ENCODE measurements around the gene CPVL. TPM values are rescaled to one million over a fixed set of nuclear protein-coding genes. Genes with fewer than 3 reads are reported as not detected.

Gene CPVL
- total RNA-seq, 4 donors from 2014 or later, result 25.1 to 58.6 (median 38.6) TPM

DNA sequence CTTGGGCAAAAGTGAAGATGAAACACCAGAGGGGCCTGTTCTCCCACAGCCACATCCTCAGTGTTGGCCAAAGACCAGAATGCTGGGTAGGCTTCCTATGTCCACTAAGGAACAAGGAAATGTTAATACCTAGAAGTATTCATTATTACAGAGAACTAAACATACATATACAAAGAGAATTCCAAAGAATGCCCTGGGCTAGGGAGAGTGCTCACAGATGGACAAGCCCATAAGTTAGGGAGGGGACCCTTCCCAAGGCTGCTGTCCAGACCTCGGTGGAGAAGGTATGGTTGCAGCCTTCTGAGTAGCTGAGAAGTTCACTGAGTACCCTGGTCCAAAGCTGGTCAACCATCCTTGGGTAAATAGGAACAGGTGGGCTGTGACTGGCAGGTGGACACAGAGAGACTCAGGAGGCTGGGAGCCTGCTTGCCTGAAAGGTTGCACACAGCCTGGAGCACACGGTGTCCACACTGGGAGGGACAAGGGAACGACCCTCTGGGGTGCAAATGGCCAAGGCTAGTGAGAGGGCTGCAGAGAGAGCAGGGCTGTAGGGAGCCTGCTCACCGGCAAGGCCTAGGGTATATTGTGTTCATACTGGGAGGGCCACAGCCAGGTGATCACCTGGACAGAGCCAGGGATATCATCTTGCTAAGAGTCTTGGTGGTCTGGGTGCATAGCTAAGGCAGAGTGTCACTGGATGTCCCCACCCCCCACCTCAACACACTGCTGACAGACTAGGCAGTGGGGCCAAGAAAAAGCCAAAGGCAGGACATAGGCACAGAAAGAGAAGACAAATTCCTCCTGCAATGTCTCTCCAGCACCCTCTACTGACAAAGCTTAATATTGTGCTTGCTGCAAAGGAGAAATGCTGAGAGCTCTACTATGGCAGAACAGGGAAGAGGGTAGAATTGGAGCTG, 40.3 kb downstream of the CPVL start:
- DNase-seq (ENCODE audit: low spot score) (no peak), ATAC-seq (ENCODE audit: low FRiP score) (peak; percentile 45)
- TF ChIP-seq, protein P1, sequence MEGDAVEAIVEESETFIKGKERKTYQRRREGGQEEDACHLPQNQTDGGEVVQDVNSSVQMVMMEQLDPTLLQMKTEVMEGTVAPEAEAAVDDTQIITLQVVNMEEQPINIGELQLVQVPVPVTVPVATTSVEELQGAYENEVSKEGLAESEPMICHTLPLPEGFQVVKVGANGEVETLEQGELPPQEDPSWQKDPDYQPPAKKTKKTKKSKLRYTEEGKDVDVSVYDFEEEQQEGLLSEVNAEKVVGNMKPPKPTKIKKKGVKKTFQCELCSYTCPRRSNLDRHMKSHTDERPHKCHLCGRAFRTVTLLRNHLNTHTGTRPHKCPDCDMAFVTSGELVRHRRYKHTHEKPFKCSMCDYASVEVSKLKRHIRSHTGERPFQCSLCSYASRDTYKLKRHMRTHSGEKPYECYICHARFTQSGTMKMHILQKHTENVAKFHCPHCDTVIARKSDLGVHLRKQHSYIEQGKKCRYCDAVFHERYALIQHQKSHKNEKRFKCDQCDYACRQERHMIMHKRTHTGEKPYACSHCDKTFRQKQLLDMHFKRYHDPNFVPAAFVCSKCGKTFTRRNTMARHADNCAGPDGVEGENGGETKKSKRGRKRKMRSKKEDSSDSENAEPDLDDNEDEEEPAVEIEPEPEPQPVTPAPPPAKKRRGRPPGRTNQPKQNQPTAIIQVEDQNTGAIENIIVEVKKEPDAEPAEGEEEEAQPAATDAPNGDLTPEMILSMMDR (IDR thresholded peaks at IDR 0.05), result peak in 1 of 3 donors; percentile 27

DNA sequence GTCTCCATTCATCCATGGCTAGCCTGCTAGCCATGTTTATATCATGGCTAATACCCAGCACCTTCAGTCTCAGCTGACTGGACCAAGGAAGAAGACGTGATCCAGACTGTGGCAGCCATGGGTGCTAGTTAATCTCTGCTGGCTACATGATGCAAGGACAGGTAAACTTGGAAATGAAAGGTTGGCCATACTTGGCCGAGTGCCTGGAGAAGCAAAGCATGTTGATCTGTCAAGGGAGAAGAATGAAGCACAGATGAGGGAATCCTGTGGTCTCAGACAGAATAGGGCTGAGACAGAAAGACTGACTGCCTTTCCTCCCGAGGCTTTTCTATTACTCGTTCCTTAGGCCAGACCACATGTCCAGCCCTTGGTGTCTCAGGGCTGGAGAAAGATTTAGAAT, 41.1 kb downstream of the CPVL start:
- no peak for DNase-seq (ENCODE audit: low spot score)
- ATAC-seq (ENCODE audit: low FRiP score), result no peak
- TF ChIP-seq, protein P1 (IDR thresholded peaks at IDR 0.05), result no peak

DNA sequence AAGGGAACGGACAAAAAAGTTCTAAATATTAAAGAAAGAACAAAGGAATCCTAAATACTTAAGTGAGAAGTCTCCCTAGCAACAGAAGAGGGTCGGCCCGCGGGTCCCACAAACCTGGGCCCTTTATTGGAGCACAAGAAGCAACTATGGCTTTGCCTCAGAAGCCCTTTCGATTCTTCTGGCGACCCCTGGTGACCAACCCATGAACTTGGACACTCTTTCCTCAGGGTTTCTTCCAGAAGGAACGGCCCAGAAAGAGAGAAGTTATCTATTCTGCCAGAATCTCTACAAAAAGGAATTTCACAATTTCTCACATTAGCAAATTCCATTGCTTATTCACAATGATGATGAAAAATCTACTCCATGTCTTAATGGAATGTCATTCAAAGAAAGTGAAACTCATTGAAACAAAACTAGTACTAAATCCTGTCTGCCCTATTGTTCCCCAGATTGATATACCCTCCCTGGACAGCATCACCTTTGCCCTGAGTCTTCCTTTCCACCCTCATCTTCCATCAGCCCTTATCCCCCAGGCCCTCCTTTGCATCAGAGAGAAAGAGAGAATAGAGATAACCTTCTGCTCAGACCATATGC, 43.7 kb downstream of the CPVL start:
- ATAC-seq (ENCODE audit: low FRiP score) (peak; percentile 69), DNase-seq (ENCODE audit: low spot score) (no peak)
- TF ChIP-seq, protein P1 (IDR thresholded peaks at IDR 0.05), result no peak

DNA sequence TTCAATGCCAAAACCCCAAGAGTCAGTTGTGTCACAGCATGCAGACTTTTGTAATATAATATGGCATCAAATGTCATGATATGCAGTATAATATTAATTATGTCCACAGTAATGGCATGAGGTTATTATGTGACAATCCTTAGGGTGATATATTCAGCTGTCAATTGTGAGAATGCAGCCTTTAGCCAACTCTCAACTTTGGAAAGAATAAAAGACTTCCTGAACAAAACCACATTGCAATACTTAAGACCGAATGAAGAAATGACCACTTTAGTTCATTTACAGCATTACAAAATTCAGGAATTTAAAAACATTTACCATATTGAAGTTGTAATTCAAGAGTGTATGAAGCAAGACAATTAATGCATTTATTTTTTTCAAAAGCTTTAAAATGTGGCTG, 45.4 kb downstream of the CPVL start:
- TF ChIP-seq, protein P1 (IDR thresholded peaks at IDR 0.05), result no peak
- ATAC-seq (ENCODE audit: low FRiP score) (no peak), DNase-seq (ENCODE audit: low spot score) (no peak)

DNA sequence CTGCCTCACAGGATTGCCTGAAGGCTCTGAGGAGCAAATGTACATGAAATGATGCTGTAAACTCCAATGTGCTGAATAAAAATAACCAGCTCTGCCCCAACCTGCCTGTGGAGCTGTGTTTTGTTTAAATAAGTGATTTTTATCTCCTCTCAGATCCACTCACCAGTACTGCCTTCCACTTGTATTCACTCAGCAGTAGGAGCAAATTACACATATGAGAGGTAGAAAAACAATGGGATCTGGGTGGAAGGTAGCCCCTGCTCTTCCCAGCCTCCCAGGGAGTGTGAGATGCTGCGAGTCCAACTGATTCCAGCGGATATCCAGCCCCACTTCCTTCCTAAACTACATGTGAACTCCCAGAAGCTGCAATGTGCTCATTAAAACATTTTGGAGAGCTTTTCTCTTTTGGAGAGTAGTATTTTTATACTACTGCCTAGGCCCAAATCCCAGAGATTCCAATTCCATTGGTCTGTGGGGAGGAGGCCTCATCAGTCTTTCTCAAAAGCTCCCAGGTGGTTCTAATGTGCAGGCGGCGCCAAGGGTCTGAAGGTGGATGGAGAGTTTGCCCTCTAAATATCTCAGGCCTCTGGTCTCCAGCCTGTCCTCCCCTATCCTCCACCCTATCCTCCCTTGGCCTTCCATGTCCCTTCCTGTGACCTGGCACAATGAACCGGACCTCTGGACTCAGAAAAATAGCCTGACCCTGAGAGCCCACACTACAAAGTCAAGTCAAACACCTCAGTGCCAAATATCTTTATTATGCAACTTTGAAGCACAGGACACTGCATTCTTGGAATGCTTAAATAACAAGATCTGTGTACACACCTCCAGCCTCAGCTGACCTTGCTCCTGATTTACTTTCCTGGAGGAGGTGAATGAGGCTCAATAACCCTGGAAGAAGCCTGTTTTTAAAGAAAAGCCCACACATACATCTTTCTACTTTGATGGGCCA, 46.2 kb downstream of the CPVL start:
- TF ChIP-seq, protein P1 (IDR thresholded peaks at IDR 0.05), result no peak
- DNase-seq (ENCODE audit: low spot score) (no peak), ATAC-seq (ENCODE audit: low FRiP score) (peak; percentile 42)

DNA sequence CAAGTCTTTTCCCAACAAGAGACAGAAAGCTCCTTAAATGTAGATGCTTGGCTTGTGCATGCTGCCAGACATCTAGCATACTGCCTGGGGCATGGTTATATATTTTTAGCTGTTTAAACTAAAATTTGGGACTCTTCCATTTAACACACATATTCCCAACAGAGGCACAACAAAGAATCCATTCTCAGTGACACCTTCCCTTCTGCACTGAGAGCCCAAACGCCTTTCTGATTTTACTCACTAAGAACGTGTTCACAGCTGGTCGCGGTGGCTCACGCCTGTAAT, 49.9 kb downstream of the CPVL start:
- TF ChIP-seq, protein P1 (IDR thresholded peaks at IDR 0.05), result no peak
- DNase-seq (ENCODE audit: low spot score) (no peak), ATAC-seq (ENCODE audit: low FRiP score) (no peak)
